B cell (primary cell): Measurements from ENCODE around the gene MYLK3. TPM values are rescaled to one million over a fixed set of nuclear protein-coding genes. Genes with fewer than 3 reads are reported as not detected.

ENCODE experiments used
- ATAC-seq: fragments of 200-7000 bp; cut with Tn5 transposase; one replicate; pipeline ENCODE4 v1.10.0; 2021; ENCODE audit warnings: low read depth, mild to moderate bottlenecking, moderate number of reproducible peaks, moderate library complexity
- CTCF ChIA-PET: fragments of 350-600 bp; sonication (Branson Sonifier 250); formaldehyde crosslinking; loops from one replicate; lab custom pipeline; 2021; ENCODE audit warnings: antibody characterized with exemption, inconsistent platforms; lab: Charles Lee
- POLR2A ChIA-PET: fragments of 350-600 bp; sonication (Branson Sonifier 250); formaldehyde crosslinking; loops from one replicate; lab custom pipeline; 2021; ENCODE audit warnings: antibody characterized with exemption; lab: Charles Lee
- DNase-seq: peaks from one replicate; pipeline ENCODE4 v3.0.0; 2013
- H2AFZ ChIP-seq: 2 replicates; pipeline ENCODE4 v1.6.1; 2012; ENCODE audit warnings: mild to moderate bottlenecking, low read depth, low read length; ENCODE audit not compliant: insufficient read depth, poor library complexity, severe bottlenecking
- H3K27ac ChIP-seq, 2 donors: 1 replicate in 1 of 2; 2 replicates in 1 of 2; pipeline ENCODE4 v1.5.1; 2012 to 2013; ENCODE audit warnings: low read length in 2 of 2, mild to moderate bottlenecking in 2 of 2, moderate library complexity in 1 of 2
- H3K27me3 ChIP-seq, 4 experiments: fragments of 200-600 bp in 1 of 4; sonication (generic) in 1 of 4; replicated peaks in 1 of 4; 1 replicate in 2 of 4; 2 replicates in 2 of 4; pipeline versions ENCODE4 v1.6.1 to v1.7.0; 2013 to 2016; ENCODE audit warnings: low read length in 3 of 4, mild to moderate bottlenecking in 2 of 4, mixed read lengths in 1 of 4, moderate library complexity in 1 of 4; ENCODE audit not compliant: insufficient read depth in 4 of 4, control insufficient read depth in 3 of 4; ENCODE audit errors: control extremely low read depth in 1 of 4
- H3K36me3 ChIP-seq, 2 experiments: replicated peaks in 1 of 2; 1 replicate in 1 of 2; 2 replicates in 1 of 2; pipeline versions ENCODE4 v1.6.1 to v1.7.1; 2013; ENCODE audit warnings: low read length in 1 of 2; ENCODE audit not compliant: insufficient read depth in 2 of 2, control insufficient read depth in 1 of 2; ENCODE audit errors: control extremely low read depth in 1 of 2, extremely low read depth in 1 of 2
- H3K4me1 ChIP-seq, 2 donors: fragments of 200-600 bp in 1 of 2; sonication (generic) in 1 of 2; 1 replicate in 1 of 2; 2 replicates in 1 of 2; pipeline versions ENCODE4 v1.5.1 to v1.6.1; 2013 to 2017; ENCODE audit warnings: low read length in 2 of 2; ENCODE audit not compliant: control insufficient read depth in 2 of 2, insufficient read depth in 2 of 2
- H3K4me2 ChIP-seq: replicated peaks from 2 replicates; pipeline ENCODE3; 2012; ENCODE audit warnings: mild to moderate bottlenecking, low read depth, low read length; ENCODE audit not compliant: poor library complexity, severe bottlenecking
- H3K4me3 ChIP-seq, 5 experiments: fragments of 200-600 bp in 1 of 5; sonication (generic) in 1 of 5; 1 replicate in 3 of 5; 2 replicates in 2 of 5; pipeline versions ENCODE4 v1.5.1 to v1.7.0; 2011 to 2016; ENCODE audit warnings: low read length in 4 of 5, mild to moderate bottlenecking in 4 of 5, low read depth in 2 of 5, control low read depth in 1 of 5, moderate library complexity in 1 of 5; ENCODE audit not compliant: insufficient read depth in 1 of 5; ENCODE audit errors: control extremely low read depth in 1 of 5, extremely low read depth in 1 of 5
- H3K79me2 ChIP-seq: fragments of 200-600 bp; sonication (generic); one replicate; pipeline ENCODE4 v1.6.0; 2016; ENCODE audit warnings: low read length; ENCODE audit not compliant: control insufficient read depth, insufficient read depth
- H3K9ac ChIP-seq: fragments of 200-600 bp; sonication (generic); 2 replicates; pipeline ENCODE4 v1.6.1; 2017; ENCODE audit warnings: mild to moderate bottlenecking, low read length, moderate library complexity
- H3K9me3 ChIP-seq, 3 donors: one replicate each; pipeline versions ENCODE4 v1.6.1 to v1.7.1; 2013; ENCODE audit warnings: low read length in 2 of 3; ENCODE audit not compliant: control insufficient read depth in 2 of 3, insufficient read depth in 1 of 3; ENCODE audit errors: control extremely low read depth in 1 of 3
- H4K20me1 ChIP-seq: 2 replicates; pipeline ENCODE4 v1.6.0; 2012; ENCODE audit warnings: mild to moderate bottlenecking, low read length; ENCODE audit not compliant: insufficient read depth, control insufficient read depth, poor library complexity, severe bottlenecking
- H3K27ac Mint-ChIP-seq: one replicate; pipeline ENCODE4 v1.8.0; 2021; ENCODE audit warnings: mixed read lengths
- H3K27me3 Mint-ChIP-seq: one replicate; pipeline ENCODE4 v1.8.0; 2021; ENCODE audit warnings: mixed read lengths
- H3K4me1 Mint-ChIP-seq: one replicate; pipeline ENCODE4 v1.8.0; 2021; ENCODE audit warnings: mixed read lengths
- H3K4me3 Mint-ChIP-seq: one replicate; pipeline ENCODE4 v1.8.0; 2021; ENCODE audit warnings: mixed read lengths
- H3K9me3 Mint-ChIP-seq: one replicate; pipeline ENCODE4 v1.8.0; 2022; ENCODE audit warnings: mixed read lengths; ENCODE audit not compliant: insufficient read depth
- EZH2 ChIP-seq: IDR thresholded peaks from 2 replicates; pipeline ENCODE4 v1.6.1; 2012; ENCODE audit warnings: borderline replicate concordance, low read depth, mild to moderate bottlenecking, moderate library complexity, low read length; ENCODE audit not compliant: insufficient read depth, poor library complexity, severe bottlenecking
- WGBS: methylation state at CpG from one replicate; pipeline ENCODE4 v1.1.5; 2013; ENCODE audit warnings: missing lambda C conversion rate; ENCODE audit not compliant: insufficient coverage; 5-methylcytosine and 5-hydroxymethylcytosine counted together
- intact Hi-C: fragments of 100-400 bp; cut with micrococcal nuclease; formaldehyde crosslinking; loops from one replicate; pipeline ENCODE4 v1.10.0; 2022
- polyA plus RNA-seq: library from polyadenylated mRNA; depleted of rRNA; stranded (reverse); fragments of >200 nt; gene quantifications from 2 replicates; pipeline ENCODE4 v1.2.3, GENCODE V29; 2012
- total RNA-seq, 2 donors: library from RNA; stranded (reverse); fragments of 120-200 nt in 1 of 2; gene quantifications; 1 replicate in 1 of 2; 2 replicates in 1 of 2; pipeline versions ENCODE4 v1.2.3 to v1.2.4, GENCODE V29; 2013 to 2022
- TF ChIP-seq, protein P1 (sequence below): fragments of 200-600 bp; IDR thresholded peaks from one replicate; pipeline ENCODE4 v1.8.0; 2022; ENCODE audit warnings: antibody characterized with exemption, mild to moderate bottlenecking

Gene MYLK3
- total and polyA plus RNA-seq, 2 donors (not counting 1 experiment from before 2014, with no cell fraction given): 0.01 to 0.10 TPM

DNA sequence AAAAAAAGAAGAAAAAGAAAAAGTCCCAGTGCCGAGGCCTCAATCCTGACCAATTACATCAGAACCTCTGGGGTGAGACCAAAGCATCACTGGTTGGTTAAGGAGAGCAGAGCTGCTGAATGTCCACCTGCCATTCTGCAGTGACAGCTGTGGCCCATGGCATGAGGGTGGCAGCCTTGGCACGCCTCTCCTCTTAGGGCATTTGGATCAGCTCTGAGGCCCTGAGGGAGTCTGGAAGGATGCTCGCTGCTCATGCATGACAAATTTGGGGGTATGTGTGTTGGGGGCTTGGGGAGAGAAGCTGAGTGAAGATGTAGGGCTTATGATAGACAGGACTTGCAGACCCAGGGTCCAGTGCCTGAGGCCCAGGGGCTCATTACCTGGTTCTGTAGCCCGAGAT, 26.3 kb downstream of the MYLK3 start:
- no peak overlapping the region for H3K9ac ChIP-seq
- no peak for DNase-seq
- ATAC-seq: no peak
- no peak for TF ChIP-seq EZH2
- TF ChIP-seq, protein P1, sequence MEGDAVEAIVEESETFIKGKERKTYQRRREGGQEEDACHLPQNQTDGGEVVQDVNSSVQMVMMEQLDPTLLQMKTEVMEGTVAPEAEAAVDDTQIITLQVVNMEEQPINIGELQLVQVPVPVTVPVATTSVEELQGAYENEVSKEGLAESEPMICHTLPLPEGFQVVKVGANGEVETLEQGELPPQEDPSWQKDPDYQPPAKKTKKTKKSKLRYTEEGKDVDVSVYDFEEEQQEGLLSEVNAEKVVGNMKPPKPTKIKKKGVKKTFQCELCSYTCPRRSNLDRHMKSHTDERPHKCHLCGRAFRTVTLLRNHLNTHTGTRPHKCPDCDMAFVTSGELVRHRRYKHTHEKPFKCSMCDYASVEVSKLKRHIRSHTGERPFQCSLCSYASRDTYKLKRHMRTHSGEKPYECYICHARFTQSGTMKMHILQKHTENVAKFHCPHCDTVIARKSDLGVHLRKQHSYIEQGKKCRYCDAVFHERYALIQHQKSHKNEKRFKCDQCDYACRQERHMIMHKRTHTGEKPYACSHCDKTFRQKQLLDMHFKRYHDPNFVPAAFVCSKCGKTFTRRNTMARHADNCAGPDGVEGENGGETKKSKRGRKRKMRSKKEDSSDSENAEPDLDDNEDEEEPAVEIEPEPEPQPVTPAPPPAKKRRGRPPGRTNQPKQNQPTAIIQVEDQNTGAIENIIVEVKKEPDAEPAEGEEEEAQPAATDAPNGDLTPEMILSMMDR: no peak
- no peak overlapping the region for H3K4me3 Mint-ChIP-seq
- H3K27ac ChIP-seq: no peak overlapping the region
- peaks cover 0 to 4% (median 0%) of the 10 kb centered on the region in 4 experiments for H3K27me3 ChIP-seq
- CTCF ChIA-PET: no interaction called here
- H3K9me3 Mint-ChIP-seq: peaks cover 7% of the 10 kb centered on the region
- H3K4me1 ChIP-seq: no peaks in the 10 kb centered on the region
- no peaks in the 10 kb centered on the region for H3K36me3 ChIP-seq
- H3K4me1 Mint-ChIP-seq: no peaks in the 10 kb centered on the region
- H3K27ac Mint-ChIP-seq: no peak overlapping the region
- intact Hi-C loops: no loop called here
- no peak overlapping the region for H3K4me2 ChIP-seq
- peaks cover 0 to 7% (median 3%) of the 10 kb centered on the region in 3 donors for H3K9me3 ChIP-seq
- H3K79me2 ChIP-seq: no peaks in the 10 kb centered on the region
- H3K27me3 Mint-ChIP-seq: no peaks in the 10 kb centered on the region
- 95% methylated on average over 3 of the region's 4 CpGs for WGBS
- POLR2A ChIA-PET: interaction anchor here (0.6 kb wide), 1 partner anchor 30 kb away, joined by 3 read pairs; no protein-coding TSS in a partner anchor
- H4K20me1 ChIP-seq: no peaks in the 10 kb centered on the region
- no peak overlapping the region for H3K4me3 ChIP-seq
- no peak overlapping the region for H2AFZ ChIP-seq

DNA sequence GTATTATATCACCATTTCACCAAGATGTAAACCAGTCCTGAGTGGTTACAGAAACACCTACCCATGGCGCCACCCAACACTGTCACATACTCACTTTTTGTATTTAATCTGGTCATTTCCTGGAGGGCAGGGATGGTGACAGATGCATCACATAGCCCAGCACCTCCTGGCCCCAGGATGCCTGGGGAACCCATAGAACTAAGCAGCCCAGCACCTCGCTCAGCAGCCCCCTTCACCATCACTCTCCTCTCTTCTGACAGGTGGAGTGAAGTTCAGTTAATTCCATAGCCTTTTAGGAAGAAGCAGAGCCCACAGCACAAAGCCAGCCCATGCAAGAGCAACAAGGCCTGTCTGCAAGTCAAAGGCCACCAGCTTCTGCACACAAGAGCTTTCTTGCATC, 27.5 kb downstream of the MYLK3 start:
- Histone ChIP-seq H3K9me3 (peaks cover 0 to 6% (median 0%) of the 10 kb centered on the region in 3 donors), H2AFZ (no peak overlapping the region), H3K27me3 (peaks cover 0 to 4% (median 0%) of the 10 kb centered on the region in 4 experiments), H3K79me2 (no peaks in the 10 kb centered on the region), H3K4me1 (no peaks in the 10 kb centered on the region), H3K27ac (no peak overlapping the region), H4K20me1 (no peaks in the 10 kb centered on the region), H3K4me3 (no peak overlapping the region), H3K36me3 (no peaks in the 10 kb centered on the region), H3K9ac (no peak overlapping the region), H3K4me2 (no peak overlapping the region)
- no peak overlapping the region for H3K27ac Mint-ChIP-seq
- no peak for DNase-seq
- ATAC-seq: no peak
- TF ChIP-seq, protein P1: no peak
- TF ChIP-seq EZH2: no peak
- no peaks in the 10 kb centered on the region for H3K27me3 Mint-ChIP-seq
- H3K9me3 Mint-ChIP-seq: peaks cover 4% of the 10 kb centered on the region
- WGBS: 100% methylated on average over 2 of the region's 2 CpGs
- intact Hi-C loops: no loop called here
- no peaks in the 10 kb centered on the region for H3K4me1 Mint-ChIP-seq
- POLR2A ChIA-PET: no interaction called here
- H3K4me3 Mint-ChIP-seq: no peak overlapping the region
- CTCF ChIA-PET: no interaction called here
